ENCODE results near the gene ZBTB38. TPM values are rescaled to one million over a fixed set of nuclear protein-coding genes. Genes with fewer than 3 reads are reported as not detected.

The ZBTB38 gene
- total RNA-seq, 3 donors from 2014 or later, result 126 to 238 (median 138) TPM

Other genes starting within 250 kb of the ZBTB38 start
- gene PXYLP1, start 136.7 kb upstream of the ZBTB38 start, total RNA-seq, result 10 to 100 TPM; 10.7 to 20.8 (median 19.0) TPM
- 10 to 100 TPM; 15.2 to 43.2 (median 22.0) TPM for gene RASA2, start 118.5 kb downstream of the ZBTB38 start, total RNA-seq

Data from breast epithelium (tissue), 3 donors.